ENCODE measurements around the gene PCDHGA8.

Gene PCDHGA8

DNA sequence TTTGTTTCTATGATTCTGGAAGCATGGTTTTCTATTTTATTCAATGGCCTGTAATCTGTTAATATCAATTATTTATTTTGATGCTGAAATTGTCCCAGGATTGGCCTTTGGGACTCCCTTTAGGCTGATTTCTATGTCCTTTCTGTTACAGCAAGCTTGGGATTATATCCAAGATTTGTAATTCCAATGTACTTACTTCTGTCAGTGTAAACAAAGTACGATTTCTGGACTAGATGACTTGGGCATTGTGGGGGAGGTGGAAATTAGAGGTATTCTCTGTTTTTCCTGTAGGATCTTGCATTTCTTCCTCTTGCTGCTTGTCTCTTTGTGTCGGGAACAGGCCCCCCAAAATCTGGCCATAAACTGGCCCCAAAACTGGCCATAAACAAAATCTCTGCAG is 41.6 kb downstream of the PCDHGA8 start:
- H3K36me3 ChIP-seq (ENCODE audit: control insufficient read depth, insufficient read depth, low read length), result no peaks in the 10 kb centered on the region
- no peaks in the 10 kb centered on the region for H3K4me1 ChIP-seq (ENCODE audit: control insufficient read depth, insufficient read depth, low read length)
- no peak overlapping the region for H3K9ac ChIP-seq (ENCODE audit: low read length)
- peaks cover 23% of the 10 kb centered on the region for H3K9me3 ChIP-seq (ENCODE audit: control insufficient read depth, low read length)
- peaks cover 16% of the 10 kb centered on the region for H3K27me3 ChIP-seq (ENCODE audit: control insufficient read depth, insufficient read depth, low read length)
- no peak overlapping the region for H3K4me3 ChIP-seq (ENCODE audit: low read length)

DNA sequence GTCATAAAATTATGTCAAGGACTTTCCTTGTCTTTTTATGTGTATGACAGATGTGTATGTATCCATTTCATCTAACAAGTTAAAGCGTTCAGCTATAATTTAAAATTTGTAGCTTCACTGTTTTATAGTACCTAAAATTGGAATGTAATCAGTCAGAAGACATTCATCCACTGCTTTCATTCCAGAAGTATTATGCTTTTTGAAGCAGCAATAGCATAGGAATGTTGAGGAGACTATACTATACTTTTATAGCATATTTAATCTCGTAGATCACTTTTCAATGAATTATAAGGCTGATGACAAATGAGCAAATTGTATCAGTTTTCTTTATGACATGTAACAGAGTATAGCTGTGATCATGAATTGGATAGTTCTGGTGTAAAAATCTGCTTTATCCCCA is 44.8 kb downstream of the PCDHGA8 start:
- Histone ChIP-seq H3K9ac (ENCODE audit: low read length) (no peak overlapping the region), H3K4me3 (ENCODE audit: low read length) (no peak overlapping the region), H3K27me3 (ENCODE audit: control insufficient read depth, insufficient read depth, low read length) (peaks cover 1% of the 10 kb centered on the region), H3K36me3 (ENCODE audit: control insufficient read depth, insufficient read depth, low read length) (no peaks in the 10 kb centered on the region), H3K4me1 (ENCODE audit: control insufficient read depth, insufficient read depth, low read length) (no peaks in the 10 kb centered on the region), H3K9me3 (ENCODE audit: control insufficient read depth, low read length) (peaks cover 20% of the 10 kb centered on the region)

DNA sequence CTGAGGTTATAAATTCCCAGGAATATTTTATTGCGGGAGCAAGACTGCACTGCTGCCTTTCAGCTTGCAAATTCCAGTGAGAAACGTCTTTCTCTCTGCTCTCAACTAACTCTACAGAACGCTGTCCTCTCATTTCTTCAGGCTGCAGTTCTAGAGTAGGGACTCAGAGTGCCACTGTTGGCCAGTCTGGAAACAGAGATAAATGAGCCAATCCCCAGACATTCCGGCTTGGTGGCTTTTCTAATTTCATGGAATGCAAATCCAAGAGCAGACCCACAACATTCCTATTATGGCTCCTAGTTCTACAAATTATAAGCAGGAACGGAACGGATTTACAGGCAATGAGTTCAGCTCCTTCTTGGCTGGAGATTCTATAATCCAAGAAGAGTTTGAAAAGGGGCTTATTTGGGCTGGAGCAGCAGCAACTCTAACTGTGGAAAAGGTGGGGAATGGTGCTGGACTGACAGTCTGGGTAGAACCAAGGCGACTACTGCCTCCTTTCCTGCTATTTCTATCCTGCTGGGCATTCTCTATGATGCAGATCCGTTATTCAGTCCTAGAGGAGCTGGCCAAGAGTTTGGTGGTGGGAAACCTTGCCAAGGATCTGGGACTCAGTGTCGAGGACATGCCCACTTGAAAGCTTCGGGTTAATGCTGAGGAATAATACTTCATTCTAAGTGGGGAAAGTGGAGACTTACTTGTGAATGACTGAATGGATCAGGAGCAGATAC is 47.1 kb downstream of the PCDHGA8 start:
- Histone ChIP-seq H3K9me3 (ENCODE audit: control insufficient read depth, low read length) (peaks cover 14% of the 10 kb centered on the region), H3K4me1 (ENCODE audit: control insufficient read depth, insufficient read depth, low read length) (no peaks in the 10 kb centered on the region), H3K27me3 (ENCODE audit: control insufficient read depth, insufficient read depth, low read length) (no peaks in the 10 kb centered on the region), H3K4me3 (ENCODE audit: low read length) (no peak overlapping the region), H3K36me3 (ENCODE audit: control insufficient read depth, insufficient read depth, low read length) (no peaks in the 10 kb centered on the region), H3K9ac (ENCODE audit: low read length) (no peak overlapping the region)

DNA sequence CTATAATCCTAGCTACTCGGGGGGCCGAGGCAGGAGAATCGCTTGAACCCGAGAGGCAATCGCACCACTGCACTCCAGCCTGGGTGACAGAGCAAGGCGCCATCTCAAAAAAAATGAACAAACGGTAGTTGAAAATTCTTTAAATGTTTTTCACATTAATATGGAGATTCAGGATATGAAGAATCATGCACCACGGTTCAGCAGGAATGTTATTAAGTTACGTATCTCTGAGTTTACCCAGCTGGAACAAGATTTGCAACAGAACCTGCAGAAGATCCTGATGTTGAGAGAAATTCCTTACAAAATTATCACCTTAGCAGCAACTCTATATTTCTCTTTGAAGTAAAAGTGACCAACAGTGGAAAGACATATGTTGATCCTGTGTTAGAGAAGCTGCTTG is 47.9 kb downstream of the PCDHGA8 start:
- H3K9me3 ChIP-seq (ENCODE audit: control insufficient read depth, low read length), result peaks cover 14% of the 10 kb centered on the region

DNA sequence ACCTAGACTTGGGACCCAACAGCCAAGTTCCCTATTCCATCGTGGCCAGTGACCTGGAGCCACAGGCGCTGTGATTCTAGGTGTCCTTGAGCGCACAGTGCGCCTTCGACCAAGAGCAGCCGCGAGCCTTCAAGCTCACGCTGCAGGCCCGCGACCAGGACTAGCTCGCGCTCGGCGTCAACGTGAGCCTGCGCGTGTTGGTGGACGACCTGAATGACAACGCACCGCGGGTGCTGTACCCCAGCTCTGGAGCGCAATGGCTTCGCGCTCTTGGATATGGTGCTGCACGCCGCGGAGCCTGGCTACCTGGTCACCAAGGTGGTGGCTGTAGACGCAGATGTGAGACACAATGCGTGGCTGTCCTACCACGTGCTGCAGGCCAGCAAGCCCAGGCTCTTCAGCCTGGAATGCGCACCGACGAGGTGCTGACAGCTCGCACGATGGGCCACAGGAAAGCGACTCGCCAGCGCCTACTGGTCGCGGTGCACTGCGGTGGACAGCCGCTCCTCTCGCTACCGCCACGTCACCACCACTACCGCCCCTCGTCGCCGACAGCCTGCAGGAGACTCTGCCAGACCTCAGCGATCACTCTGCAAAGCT is 49.2 kb downstream of the PCDHGA8 start:
- Histone ChIP-seq H3K4me3 (ENCODE audit: low read length) (no peak overlapping the region), H3K9ac (ENCODE audit: low read length) (no peak overlapping the region), H3K36me3 (ENCODE audit: control insufficient read depth, insufficient read depth, low read length) (no peaks in the 10 kb centered on the region), H3K27me3 (ENCODE audit: control insufficient read depth, insufficient read depth, low read length) (no peaks in the 10 kb centered on the region), H3K9me3 (ENCODE audit: control insufficient read depth, low read length) (peaks cover 14% of the 10 kb centered on the region), H3K4me1 (ENCODE audit: control insufficient read depth, insufficient read depth, low read length) (no peaks in the 10 kb centered on the region)

More for the DNA sequence above, 47.9 kb downstream of the PCDHGA8 start:
- H3K27me3 ChIP-seq (ENCODE audit: control insufficient read depth, insufficient read depth, low read length), result no peaks in the 10 kb centered on the region
- H3K36me3 ChIP-seq (ENCODE audit: control insufficient read depth, insufficient read depth, low read length), result no peaks in the 10 kb centered on the region
- H3K4me1 ChIP-seq (ENCODE audit: control insufficient read depth, insufficient read depth, low read length), result no peaks in the 10 kb centered on the region
- no peak overlapping the region for H3K9ac ChIP-seq (ENCODE audit: low read length)
- H3K4me3 ChIP-seq (ENCODE audit: low read length), result no peak overlapping the region
